ENCODE results near the gene VGLL4. TPM values are rescaled to one million over a fixed set of nuclear protein-coding genes. Genes with fewer than 3 reads are reported as not detected.

VGLL4 gene
- polyA plus RNA-seq, 2 of the 4 experiments (the other 2 are of a cell fraction), result 24.7 to 28.1 TPM

GRCh38 chr3:11621077-11621476 lies 22.6 kb downstream of the VGLL4 start:
- ChIA-PET CTCF (interaction anchor here (0.6 kb wide), 1 partner anchor 9 kb away, joined by 5 read pairs; no protein-coding TSS in a partner anchor), POLR2A (no interaction called here)
- FAIRE-seq (no peak), ATAC-seq (no peak), DNase-seq (ENCODE audit: low read depth in 1 of 2, low spot score in 1 of 2) (no peak)
- Histone ChIP-seq H3K4me1 (0 out of 3 replicates have a peak, but pooled peaks cover 10% of the 10 kb centered on the region), H3K4me3 (no peak overlapping the region), H3K9me3 (no peaks in the 10 kb centered on the region), H3K4me2 (no peak overlapping the region), H3K27ac (no peak overlapping the region)
- 90% methylated on average over 2 of the region's 2 CpGs for WGBS (ENCODE audit: missing lambda C conversion rate)
- TF ChIP-seq ZFP36 (IDR thresholded peaks at IDR 0.05; ENCODE audit: borderline replicate concordance, partially characterized antibody) (no peak), RCOR1 (IDR thresholded peaks at IDR 0.05; ENCODE audit: low read depth, low read length) (no peak), HDAC2 (IDR thresholded peaks at IDR 0.05) (no peak), POLR2AphosphoS2 (conservative IDR thresholded peaks at IDR 0.05; ENCODE audit: low read length) (no peak), HES2 (IDR thresholded peaks at IDR 0.05) (no peak), HOXB13 (CRISPR knock-in tag; IDR thresholded peaks at IDR 0.05; ENCODE audit: low read depth) (no peak), HMGXB4 (CRISPR knock-in tag; IDR thresholded peaks at IDR 0.05; ENCODE audit: borderline replicate concordance) (no peak), ESRRA (IDR thresholded peaks at IDR 0.05; ENCODE audit: borderline replicate concordance, low read length) (no peak), RNF2 (IDR thresholded peaks at IDR 0.05; ENCODE audit: borderline replicate concordance, low read depth) (no peak), TFCP2L1 (CRISPR knock-in tag; IDR thresholded peaks at IDR 0.05) (no peak), MAZ (IDR thresholded peaks at IDR 0.05; ENCODE audit: borderline replicate concordance, low read depth, low read length) (no peak), BHLHE40 (IDR thresholded peaks at IDR 0.05; ENCODE audit: low read depth, low read length) (no peak), SMC3 (IDR thresholded peaks at IDR 0.05) (no peak), USF2 (IDR thresholded peaks at IDR 0.05) (no peak), ATOH8 (CRISPR knock-in tag; IDR thresholded peaks at IDR 0.05; ENCODE audit: low read depth) (no peak), GATA3 (IDR thresholded peaks at IDR 0.05; ENCODE audit: borderline replicate concordance) (no peak), ZC3H11A (IDR thresholded peaks at IDR 0.05) (no peak)
- TF ChIP-seq, protein P1, sequence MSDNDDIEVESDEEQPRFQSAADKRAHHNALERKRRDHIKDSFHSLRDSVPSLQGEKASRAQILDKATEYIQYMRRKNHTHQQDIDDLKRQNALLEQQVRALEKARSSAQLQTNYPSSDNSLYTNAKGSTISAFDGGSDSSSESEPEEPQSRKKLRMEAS (IDR thresholded peaks at IDR 0.05), result no peak
- TF ChIP-seq, protein P2, sequence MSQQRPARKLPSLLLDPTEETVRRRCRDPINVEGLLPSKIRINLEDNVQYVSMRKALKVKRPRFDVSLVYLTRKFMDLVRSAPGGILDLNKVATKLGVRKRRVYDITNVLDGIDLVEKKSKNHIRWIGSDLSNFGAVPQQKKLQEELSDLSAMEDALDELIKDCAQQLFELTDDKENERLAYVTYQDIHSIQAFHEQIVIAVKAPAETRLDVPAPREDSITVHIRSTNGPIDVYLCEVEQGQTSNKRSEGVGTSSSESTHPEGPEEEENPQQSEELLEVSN (IDR thresholded peaks at IDR 0.05; ENCODE audit: borderline replicate concordance, low read depth), result no peak

DNA sequence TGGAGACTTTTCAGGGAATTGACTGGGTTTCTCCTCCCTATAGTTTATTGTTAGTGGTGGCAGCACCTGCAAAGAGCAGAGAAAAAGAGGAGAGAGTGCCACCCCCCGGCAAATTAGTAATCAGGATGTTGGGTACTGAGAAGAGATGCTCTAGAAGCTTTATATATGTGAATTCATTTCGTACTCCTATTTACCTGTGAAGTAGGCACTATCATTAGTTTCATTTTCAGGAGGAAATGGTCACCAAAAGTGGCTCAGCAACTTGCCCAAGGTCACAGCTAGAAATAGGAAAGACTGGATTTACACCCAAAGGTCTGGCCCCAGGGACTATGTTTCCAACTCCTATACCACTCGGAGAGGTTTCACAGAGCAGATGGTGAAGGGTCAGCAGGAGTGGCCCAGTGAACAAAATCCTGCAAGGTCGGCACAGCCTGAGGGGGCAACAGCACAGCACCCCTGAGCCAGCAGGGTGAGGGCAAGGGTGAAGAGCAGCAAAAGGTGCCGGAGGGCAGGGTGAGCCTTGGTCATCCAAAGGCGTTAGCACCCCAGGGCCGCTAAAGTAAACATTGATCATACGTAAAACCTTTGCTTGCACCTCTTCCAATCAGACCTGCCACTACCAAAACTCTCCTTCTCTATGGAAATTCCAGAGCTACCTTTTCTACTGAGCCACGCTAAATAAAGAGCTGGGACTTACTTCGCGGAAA lies 23.6 kb downstream of the VGLL4 start:
- CTCF ChIA-PET, result interaction anchor here (0.7 to 3.2 kb wide), 3 partner anchors 11 to 241 kb away, joined by 3 to 9 read pairs (median 5); no protein-coding TSS in a partner anchor
- Histone ChIP-seq H3K27ac (no peak overlapping the region), H3K4me1 (0 out of 3 replicates have a peak, but pooled peaks cover 10% of the 10 kb centered on the region), H3K4me2 (no peak overlapping the region), H3K4me3 (no peak overlapping the region), H3K9me3 (no peaks in the 10 kb centered on the region)
- POLR2A ChIA-PET, result no interaction called here
- ATAC-seq (no peak), FAIRE-seq (no peak), DNase-seq (ENCODE audit: low read depth in 1 of 2, low spot score in 1 of 2) (no peak)
- 86% methylated on average over 11 of the region's 11 CpGs for WGBS (ENCODE audit: missing lambda C conversion rate)
- TF ChIP-seq FOSL2 (IDR thresholded peaks at IDR 0.05) (no peak), FOSL2 (CRISPR knock-in tag; IDR thresholded peaks at IDR 0.05) (no peak), CEBPB (IDR thresholded peaks at IDR 0.05) (no peak), NR3C1 (IDR thresholded peaks at IDR 0.05) (no peak), EHMT2 (IDR thresholded peaks at IDR 0.05; ENCODE audit: low read depth) (no peak), KDM1A (IDR thresholded peaks at IDR 0.05; ENCODE audit: low read depth) (no peak), HOXB5 (CRISPR knock-in tag; IDR thresholded peaks at IDR 0.05) (no peak), MAFK (IDR thresholded peaks at IDR 0.05; ENCODE audit: partially characterized antibody) (no peak), ZNF302 (CRISPR knock-in tag; IDR thresholded peaks at IDR 0.05) (no peak), JUN (IDR thresholded peaks at IDR 0.05) (no peak), MAZ (IDR thresholded peaks at IDR 0.05; ENCODE audit: borderline replicate concordance, low read depth, low read length) (no peak), POLR2A (IDR thresholded peaks at IDR 0.05; ENCODE audit: low read length) (no peak), CHD4 (IDR thresholded peaks at IDR 0.05; ENCODE audit: borderline replicate concordance) (no peak), ZSCAN20 (CRISPR knock-in tag; IDR thresholded peaks at IDR 0.05) (no peak), SREBF2 (IDR thresholded peaks at IDR 0.05) (no peak), RARB (CRISPR knock-in tag; IDR thresholded peaks at IDR 0.05) (no peak), HES2 (IDR thresholded peaks at IDR 0.05) (no peak)

All from A549 (cell line).